HUDEP-2 (cell line): ENCODE data around the gene NRIP3.

Source experiments
- DNase-seq, 76 experiments: peaks; one replicate each; lab custom pipeline; 2025; ENCODE audit not compliant: unreplicated experiment in 76 of 76; lab: John Stamatoyannopoulos, UW

NRIP3 gene

DNA sequence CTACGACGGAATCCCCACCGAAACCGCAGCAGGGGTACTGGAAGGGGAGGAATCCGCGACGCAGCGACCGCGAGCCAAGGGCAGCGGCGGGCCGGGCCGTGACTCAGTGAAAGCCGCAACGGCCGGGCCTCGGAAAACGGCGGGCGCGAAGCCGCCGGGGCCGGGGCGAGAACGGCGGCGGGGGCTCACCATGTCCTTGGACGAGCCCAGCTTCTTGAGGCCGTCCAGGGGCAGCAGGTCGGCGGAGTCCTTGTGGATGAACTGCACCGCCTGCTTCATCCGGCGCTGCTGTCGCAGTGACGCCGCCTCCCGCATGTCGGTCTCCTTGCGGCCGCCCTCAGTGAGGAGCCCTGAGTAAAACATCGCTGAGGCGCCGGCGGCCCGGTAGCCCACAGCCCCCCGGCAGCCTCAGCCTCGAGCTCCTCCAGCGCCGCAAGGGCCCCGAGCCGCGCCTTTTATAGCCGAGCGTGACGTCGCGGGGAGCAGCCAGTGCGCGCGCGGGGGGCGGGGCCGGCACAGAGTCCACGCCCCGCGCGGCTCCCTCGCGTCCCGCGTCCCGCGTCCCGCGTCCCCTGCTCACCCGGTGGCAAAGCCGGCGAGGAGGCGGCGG, at the start of gene NRIP3:
NRIP3 (minus strand) TSS at position 429 of the 610 bp plus-strand sequence; CDS start at position 363, 66 bp downstream.
- peak in 70 of 76 experiments; percentile 7 to 82 (median 64) for DNase-seq

DNA sequence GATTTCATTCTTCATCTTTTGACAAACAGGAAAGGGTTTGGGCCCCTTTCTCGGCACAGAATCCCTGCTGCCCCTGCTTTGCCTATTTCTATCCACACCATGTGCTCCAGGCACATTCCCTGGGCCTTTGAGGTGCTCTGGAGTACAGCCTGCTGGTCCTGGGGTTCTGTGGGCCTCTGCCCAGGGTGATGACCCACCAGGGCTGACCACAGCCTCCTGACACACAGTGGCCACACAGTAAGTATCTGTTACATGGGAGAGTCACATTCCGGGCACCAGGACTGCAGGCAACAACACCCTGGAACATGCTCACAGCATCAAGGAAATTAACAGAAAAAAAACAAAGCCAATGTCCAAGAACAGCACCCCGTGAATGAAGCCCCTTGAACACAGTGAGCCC, 48.5 kb upstream of the NRIP3 start:
- DNase-seq, result no peak

DNA sequence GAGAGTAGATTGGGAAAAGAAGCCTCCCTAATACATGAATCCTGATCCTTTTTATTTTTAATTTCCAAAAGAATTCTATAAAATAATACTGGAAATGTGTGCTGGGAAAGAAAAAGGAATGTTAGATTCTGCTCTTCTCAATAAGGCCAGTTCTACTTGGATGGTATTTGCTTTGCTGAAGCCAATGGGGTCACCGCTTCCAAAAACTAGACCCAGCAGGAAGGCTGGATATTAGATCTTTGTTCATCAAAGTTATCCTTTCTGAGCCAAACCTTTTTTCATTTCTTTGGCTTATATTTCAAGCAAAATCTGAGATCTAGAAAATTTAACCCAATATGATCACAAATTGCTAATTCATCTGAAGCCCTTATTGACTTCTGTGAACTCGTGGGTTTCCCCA, 46.2 kb upstream of the NRIP3 start:
- DNase-seq, result no peak

DNA sequence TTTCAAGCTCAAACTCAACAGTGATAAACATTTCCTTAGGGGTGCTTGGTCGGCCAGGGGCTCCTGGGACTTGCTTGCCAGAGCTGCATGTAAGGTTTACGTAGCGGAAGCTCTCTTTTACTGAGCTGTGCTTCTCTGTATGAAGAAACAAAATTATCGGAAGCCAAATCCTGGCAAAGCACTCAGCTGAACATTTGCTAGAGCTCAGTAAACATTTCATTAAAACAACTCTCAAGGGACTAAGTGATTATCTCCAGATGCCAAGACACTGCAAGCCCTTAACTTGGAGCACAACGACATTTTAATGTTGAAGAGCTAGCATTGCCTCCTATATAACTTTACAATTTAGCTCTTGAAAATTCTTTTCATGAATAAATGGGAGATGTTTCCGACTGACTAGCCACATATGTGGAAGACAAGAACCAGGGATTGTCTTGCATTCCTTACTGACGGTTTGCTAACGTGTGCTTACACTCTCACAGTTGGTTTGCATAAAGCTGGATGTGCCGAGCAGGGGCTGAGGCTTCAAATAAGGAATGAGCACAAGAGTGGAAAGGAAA, 44.2 kb upstream of the NRIP3 start:
- DNase-seq, result no peak

DNA sequence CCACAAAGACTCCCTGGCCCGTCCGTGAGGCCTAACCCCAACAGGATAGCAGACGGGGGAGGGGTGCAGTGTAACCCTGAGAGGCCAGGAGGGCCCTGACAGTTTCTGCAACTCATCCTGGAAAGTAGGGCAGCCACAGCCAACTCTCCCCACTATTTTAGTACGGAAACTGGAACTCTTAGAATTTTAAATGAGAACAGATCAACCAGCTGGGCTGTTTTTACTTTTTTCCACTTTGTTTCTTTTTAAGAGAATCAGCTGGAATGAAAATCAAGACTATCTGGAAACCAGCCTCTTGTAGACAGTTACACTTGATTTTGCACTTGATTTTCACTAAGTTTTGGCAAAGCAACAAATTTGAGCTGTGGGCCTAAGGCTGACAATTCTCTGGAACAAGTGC, 42.7 kb upstream of the NRIP3 start:
- no peak for DNase-seq

DNA sequence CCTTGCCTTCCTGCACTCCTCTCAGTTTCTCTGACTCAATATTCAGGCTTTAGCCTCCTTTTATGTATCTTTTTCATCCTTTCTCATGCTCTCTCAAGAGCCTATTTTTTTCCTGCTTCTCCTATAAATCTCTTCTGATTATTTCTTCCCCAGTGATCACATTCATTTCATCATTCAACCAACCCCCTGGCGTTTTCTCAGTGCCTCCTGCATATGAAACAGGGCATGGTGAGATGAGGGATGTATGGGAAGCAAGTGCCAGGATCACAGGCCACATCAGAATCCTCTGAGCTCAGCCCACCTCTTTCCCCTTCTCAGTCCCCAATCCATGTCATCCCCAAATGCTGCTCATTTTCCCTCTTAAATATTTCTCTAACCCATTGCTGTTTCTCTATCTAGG, 38.7 kb upstream of the NRIP3 start:
- no peak for DNase-seq

DNA sequence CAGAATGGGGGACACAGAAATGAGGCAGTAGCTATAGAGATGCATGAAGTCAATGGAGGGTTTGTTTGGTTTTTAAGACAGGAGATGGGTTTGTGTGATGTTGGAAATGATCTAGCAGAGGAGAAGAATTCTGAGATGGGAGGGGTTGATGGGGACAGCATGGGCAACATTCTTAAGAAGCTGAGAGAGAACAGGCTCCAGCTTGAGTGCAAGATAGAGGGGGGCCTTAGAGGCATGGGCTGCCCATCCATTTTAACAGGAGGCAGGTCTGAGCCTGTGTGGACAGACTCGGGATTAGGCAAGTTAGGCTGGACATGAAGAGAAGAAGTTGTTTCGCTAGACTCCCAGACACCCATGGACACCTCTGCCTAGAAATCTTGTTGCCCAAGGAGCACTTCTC, 37.9 kb upstream of the NRIP3 start:
- no peak for DNase-seq

DNA sequence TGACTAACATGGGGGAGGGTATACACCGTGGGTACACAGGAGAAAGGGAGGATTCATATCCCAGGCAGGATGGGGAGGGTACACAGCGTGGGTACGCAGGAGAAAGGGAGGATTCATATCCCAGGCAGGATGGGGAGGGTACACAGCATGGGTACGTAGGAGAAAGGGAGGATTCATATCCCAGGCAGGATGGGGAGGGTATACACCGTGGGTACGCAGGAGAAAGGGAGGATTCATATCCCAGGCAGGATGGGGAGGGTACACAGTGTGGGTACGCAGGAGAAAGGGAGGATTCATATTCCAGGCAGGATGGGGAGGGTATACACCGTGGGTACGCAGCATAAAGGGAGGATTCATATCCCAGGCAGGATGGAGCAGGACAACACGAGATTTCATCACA, 36.6 kb upstream of the NRIP3 start:
- DNase-seq, result no peak

DNA sequence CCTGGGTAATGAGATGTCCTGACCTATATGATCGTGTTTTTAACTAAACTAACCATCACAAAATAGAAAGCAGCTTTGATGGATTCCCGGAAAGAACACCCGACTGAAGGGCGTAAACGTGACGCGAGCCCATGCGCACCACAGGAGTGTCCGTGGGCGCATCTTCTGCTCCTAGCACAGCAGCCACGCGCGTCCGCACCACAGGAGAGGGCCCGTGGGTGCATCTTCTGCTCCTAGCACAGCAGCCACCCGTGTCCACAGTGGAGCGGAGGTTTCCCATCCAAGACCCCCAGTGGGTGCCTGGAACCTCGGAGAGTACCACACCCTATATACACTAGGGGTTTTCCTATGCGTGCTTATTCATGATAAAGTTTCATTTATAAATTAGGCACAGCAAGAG, 36.1 kb upstream of the NRIP3 start:
- DNase-seq, result no peak

DNA sequence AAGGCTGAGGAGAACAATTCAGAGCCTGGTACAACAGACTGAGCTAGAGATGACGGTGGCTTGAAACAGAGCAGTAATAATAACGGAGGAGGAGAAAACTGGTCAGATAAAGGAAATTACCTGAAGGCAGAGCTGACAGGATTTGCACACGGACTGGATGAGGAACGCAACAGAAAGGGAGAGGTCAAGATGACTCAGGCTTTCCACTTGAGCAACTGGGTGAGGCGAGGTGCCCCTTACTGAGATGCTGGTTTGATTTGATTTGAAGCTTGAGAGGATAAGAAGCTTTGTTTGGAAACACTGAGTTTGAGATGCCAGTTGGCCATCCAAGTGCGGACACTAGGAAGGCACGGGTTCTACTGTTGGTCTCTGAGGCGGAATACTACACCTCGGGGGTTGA, 35.4 kb upstream of the NRIP3 start:
- DNase-seq, result peak in 6 of 76 experiments; percentile 3 to 29 (median 8)

DNA sequence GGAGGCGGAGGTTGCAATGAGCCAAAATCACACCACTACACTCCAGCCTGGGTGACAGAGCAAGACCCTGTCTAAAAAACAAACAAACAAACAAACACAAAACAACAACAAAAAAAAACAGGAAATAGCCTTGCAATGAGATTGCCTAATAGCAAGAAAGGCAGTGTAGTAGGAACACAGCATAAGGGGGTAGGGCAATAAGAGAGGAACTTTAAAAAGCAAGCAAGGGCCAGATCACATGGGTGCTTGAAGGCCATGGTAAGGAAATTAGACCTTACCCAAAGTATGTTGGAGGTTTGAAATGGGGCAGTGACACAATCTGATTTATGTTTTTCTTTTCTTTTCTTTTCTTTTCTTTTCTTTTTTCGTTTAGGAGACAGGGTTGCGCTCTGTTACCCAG, 34.7 kb upstream of the NRIP3 start:
- DNase-seq, result no peak

DNA sequence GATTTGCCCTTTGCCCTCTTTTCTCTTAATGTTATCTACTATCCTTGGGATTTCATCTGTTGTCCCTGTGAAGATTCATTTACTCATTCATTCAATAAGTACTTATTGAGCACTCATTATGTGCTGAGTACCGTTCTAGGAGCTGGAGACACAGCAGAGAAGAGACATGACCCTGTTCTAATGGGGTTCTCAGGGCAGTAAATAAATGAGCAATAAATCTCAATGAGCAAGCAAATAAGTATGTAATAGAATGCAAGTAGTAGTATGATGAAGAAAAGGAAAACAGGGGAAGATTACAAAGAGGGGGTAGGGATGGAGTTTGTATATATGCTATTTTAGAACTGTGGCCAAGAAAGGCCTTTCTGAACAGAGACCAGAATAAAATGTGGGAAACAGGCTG, 34.2 kb upstream of the NRIP3 start:
- DNase-seq, result no peak

DNA sequence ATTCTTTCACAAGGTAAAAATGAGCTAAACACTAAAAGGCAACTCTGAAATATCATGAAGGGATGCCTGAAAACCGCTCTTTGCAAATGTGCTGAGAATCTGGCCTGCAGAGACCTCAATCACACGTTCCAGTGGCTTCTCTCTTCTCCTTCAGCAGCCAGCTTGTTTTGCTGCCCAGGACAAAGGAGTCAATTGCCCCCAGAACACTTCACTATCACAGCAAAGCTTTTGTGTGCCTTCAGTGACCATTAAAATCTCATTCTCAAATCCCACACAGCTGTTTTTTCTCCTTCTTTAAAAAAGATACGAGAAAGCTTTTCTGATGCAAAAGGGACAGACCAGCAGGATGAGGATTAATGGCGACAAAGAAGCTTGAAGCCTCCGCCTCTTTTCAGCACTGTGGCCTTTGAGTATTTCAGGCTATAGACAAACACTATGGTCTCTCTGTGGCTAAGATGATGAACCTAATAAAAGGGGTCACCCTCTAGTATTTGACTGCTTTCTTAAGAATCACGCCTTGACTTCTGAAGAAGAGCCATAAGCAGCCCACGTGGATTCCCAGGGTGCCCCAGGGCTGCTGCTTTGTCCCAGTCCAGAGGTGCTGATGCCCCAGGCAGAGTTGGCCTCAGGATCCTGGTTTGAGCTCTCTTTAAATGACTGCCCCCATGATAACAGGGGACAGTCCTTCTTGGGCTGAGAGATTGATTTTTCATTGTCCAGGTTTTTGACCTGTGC, 33.4 kb upstream of the NRIP3 start:
- DNase-seq, result no peak

DNA sequence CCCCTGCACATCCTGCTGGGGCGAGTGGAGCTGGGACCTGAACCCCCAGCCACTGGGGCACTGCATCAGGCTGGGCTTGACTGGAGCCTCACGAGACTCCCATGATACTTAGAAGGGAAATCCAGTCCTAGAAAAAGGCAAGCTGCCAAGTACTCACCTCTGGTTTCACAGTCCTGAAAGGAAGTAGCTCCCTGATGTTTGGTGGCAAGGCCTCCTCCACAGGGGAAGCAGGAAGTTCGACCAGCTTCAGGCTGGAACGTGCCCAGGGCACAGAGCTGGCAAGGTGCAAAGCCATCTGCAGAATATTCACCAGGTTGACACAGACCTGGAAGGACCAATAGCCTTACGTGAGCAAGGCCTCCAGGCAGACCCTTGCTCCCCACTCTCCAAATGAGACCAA, 26.8 kb upstream of the NRIP3 start:
- DNase-seq, result no peak

DNA sequence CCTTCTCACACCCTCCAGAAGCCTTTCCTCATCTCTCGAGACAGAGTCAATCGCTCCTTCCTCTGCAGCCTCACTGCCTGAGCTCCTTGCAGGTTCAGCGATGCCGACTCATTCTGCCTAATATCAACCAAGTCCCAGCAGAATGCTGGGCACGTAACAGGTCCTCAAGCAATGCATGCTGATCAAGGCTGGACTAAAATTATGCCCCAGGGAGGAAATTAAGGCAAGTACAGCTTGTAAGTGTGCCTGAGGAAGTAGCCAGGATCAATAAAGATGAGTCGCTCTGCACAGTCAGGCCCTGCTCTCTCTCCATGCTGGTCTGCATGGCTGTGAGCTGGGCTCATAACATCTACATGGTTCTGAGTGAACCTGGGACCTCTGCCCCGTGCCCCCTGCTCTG, 25.6 kb upstream of the NRIP3 start:
- no peak for DNase-seq

DNA sequence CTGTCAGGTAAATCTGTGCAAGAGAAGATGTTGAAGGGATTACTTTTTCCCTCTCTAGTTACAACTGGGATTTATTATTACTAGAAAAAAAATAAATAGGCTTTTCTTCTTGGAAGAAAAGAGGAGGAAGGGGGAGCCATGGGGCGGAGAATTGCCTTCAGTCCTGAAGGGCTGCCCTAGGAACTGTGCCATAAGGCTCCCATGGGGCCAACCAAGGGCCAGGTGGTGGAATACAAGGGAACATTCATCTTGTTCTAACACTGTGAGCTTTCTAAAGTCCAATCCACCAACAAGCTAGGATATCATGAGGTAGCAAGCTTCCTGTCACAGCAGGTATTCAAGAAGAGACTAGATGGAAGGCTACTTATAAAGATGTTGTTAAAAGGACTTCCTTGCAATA, 24.8 kb upstream of the NRIP3 start:
- DNase-seq, result no peak

DNA sequence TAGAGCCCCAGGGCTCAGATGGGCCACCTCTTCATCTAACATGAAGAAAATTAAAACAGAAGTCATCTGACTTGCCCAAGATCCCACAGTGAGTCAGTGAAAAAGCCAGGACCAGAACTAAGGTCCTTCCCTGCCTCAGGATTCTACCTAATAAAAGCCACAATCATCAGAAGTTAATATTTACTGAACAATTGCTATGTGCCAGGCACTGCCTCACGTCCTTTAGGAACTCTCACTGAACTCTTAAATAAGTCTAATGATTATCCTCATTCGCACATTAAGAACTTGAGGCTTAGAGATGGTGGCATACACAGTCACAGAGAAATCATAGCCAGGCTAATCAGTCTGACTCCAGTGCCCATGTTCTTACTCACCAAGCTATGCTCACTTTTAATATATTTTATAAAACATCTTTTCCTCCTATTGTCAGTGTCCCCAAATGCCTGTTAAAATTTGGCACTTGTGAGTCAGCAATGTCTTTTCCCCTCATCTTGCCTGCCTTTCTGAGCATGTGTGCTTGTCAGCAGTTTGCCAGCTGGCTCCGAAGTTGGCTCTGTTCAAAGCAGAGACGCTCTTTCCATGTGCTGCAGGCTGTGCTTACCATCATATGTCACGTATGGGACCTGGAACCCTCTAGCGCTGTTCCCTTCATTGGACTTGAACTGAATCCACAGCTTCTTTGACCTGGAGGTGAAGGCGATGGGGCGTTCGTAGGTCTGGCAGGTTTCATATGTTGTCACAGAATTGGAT, 21.5 kb upstream of the NRIP3 start:
- no peak for DNase-seq

DNA sequence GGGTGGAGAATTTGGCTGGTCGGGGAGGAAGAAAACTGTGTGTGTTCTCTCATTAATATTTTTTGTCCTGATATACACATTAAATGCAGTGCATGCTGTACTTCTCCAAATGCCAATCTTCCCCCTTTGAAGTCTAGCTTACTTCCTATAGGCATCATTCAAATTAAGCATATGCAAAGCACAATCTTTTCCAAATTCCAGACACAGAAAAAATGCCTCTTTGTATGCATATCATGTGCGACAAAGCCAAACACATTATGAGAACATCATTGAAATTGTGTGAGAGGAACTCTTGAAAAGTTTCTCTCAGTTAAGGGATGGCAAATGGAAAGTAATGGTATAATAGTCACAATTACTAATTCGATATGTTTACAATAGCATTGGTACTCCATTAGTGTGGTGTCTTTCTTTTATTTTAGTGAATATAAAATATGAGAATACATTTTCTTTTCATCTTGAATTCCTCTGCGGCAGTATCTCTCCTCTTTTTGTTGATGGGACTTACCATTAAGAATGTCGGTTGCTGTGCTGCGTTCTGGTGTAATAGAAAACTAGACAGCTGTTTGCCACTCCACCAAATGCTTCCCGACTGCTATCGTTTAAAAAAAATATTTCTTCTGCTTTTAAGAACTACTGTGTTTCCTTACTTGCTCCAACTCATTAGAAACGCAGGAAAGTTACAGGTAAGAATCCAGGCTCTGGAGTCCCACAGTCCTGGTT, 19.3 kb upstream of the NRIP3 start:
- DNase-seq, result no peak

DNA sequence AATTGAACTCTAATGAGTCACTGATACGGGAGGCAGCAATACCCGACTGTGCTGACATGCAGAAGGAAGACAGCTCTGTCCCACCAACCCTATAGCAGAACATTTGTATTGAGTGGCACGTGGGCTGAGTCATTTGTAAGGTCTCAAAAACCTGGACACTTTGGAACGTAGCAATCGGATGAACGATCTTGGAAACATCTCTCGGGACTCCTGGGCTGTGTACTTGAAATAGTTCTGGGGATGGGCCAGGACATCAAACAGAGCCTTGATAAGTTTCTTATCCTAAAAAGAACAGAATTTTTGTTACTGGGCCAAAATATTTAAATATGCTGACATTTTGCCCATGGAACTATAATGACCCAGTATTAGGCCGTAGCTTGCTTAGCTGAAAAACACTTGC, 17.1 kb upstream of the NRIP3 start:
- no peak for DNase-seq

DNA sequence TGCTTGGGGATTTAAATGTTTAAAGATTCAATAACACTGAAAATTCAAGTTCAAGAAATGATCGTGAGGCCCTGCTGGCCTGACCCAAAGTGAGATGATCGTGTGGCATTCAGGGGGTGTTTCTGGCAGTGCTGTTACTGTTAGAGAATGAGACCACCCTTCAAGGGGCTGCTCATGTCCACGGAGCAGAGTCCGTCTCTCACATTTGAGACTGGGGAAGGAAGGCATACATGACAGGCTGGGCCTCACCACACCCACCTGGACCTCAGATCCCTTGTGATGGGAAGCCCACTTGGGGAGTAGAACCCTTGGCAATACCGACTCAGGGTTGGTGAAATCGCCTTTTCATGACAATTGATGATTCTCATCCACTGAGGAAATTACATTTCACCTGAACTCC, 16.1 kb upstream of the NRIP3 start:
- no peak for DNase-seq

DNA sequence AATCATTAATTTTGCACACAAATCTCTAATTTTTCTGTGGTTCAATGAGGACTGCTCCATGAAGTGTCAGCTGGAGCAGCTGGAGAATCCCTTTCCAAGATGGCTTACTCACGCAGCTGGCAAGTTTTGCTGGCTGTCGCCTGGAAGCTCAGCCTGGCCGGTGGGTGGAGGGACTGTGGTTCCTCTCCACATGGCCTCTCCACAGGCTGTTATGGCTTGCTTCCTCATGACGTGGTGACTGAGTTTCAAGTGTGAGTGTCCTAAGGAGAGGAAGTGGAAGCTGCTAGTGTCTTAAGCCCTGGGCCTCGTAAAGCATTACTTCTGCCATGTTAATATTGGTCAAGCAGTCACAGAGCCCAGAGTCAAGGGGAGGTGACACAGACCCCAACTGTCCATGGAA, 14.0 kb upstream of the NRIP3 start:
- no peak for DNase-seq
